Esophagus squamous epithelium (tissue), 4 donors: ENCODE results near the gene TSPAN1.

Experiments used
- POLR2A ChIP-seq, 4 donors: fragments of 450-650 bp; IDR thresholded peaks; one replicate each; pipeline ENCODE4 v1.6.1; 2017; ENCODE audit warnings: antibody characterized with exemption in 4 of 4, mild to moderate bottlenecking in 4 of 4, moderate library complexity in 3 of 4
- TF ChIP-seq, protein P1 (sequence below), 6 experiments: fragments of 450-650 bp in 4 of 6; fragments of 200-600 bp in 2 of 6; sonication (generic) in 2 of 6; IDR thresholded peaks; one replicate each; pipeline ENCODE4 v1.5.1; 2016 to 2019; ENCODE audit warnings: antibody characterized with exemption in 6 of 6, mild to moderate bottlenecking in 4 of 6, moderate library complexity in 4 of 6

DNA sequence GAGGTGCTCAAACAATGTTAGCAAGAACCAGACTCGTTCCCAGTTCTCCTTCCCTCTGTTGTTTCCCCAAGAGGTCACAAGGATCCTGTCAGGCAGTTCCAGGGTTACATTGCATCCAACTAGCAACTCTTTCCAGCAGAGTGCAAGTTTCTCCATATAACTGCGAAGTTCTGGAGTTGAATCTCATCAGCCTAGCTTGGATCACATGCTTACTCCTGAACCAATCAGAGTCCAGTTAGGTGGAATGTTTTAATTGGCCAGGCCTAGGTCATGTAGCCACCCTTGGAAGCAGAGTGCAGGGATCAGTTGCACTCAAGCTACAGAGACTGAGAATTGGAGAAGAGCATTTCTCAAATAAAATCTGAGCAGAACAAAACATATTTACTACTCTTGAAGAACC, 26.6 kb upstream of the TSPAN1 start:
- TF ChIP-seq, protein P1, sequence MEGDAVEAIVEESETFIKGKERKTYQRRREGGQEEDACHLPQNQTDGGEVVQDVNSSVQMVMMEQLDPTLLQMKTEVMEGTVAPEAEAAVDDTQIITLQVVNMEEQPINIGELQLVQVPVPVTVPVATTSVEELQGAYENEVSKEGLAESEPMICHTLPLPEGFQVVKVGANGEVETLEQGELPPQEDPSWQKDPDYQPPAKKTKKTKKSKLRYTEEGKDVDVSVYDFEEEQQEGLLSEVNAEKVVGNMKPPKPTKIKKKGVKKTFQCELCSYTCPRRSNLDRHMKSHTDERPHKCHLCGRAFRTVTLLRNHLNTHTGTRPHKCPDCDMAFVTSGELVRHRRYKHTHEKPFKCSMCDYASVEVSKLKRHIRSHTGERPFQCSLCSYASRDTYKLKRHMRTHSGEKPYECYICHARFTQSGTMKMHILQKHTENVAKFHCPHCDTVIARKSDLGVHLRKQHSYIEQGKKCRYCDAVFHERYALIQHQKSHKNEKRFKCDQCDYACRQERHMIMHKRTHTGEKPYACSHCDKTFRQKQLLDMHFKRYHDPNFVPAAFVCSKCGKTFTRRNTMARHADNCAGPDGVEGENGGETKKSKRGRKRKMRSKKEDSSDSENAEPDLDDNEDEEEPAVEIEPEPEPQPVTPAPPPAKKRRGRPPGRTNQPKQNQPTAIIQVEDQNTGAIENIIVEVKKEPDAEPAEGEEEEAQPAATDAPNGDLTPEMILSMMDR (IDR thresholded peaks at IDR 0.05) = no peak
- TF ChIP-seq POLR2A (IDR thresholded peaks at IDR 0.05) = no peak
